ENCODE data around the gene HS3ST6.
"Not testable (repeated sequence)": the region's sequence is repeated elsewhere in the genome, so short reads cannot be mapped to it uniquely, and the experiment has no call there.

HS3ST6 gene

GRCh38 chr16:1903845-1904840, 14.1 kb downstream of the HS3ST6 start:
- DNase-seq (ENCODE audit: low spot score), result no peak
- in situ Hi-C loops (cut with MboI; ENCODE audit: low pct_unique_long_range_greater_than_20kb, low sequenced_read_pairs, unreplicated experiment), result no loop called here
- no peak for TF ChIP-seq CTCF (IDR thresholded peaks at IDR 0.05; ENCODE audit: extremely low read depth, insufficient read depth, missing control alignments)

GRCh38 chr16:1903220-1903574, 15.0 kb downstream of the HS3ST6 start:
- in situ Hi-C loops (cut with MboI; ENCODE audit: low pct_unique_long_range_greater_than_20kb, low sequenced_read_pairs, unreplicated experiment), result no loop called here
- no peak for TF ChIP-seq CTCF (IDR thresholded peaks at IDR 0.05; ENCODE audit: extremely low read depth, insufficient read depth, missing control alignments)
- DNase-seq (ENCODE audit: low spot score), result no peak

- in situ Hi-C loops (cut with MboI; ENCODE audit: low pct_unique_long_range_greater_than_20kb, low sequenced_read_pairs, unreplicated experiment), result no loop called here
- no peak for TF ChIP-seq CTCF (IDR thresholded peaks at IDR 0.05; ENCODE audit: extremely low read depth, insufficient read depth, missing control alignments)
- DNase-seq (ENCODE audit: low spot score), result no peak
Observed at GRCh38 chr16:1902547-1903219, 15.5 kb downstream of the HS3ST6 start.

GRCh38 chr16:1900452-1900774, 17.8 kb downstream of the HS3ST6 start:
- no peak for DNase-seq (ENCODE audit: low spot score)
- in situ Hi-C loops (cut with MboI; ENCODE audit: low pct_unique_long_range_greater_than_20kb, low sequenced_read_pairs, unreplicated experiment), result no loop called here
- no peak for TF ChIP-seq CTCF (IDR thresholded peaks at IDR 0.05; ENCODE audit: extremely low read depth, insufficient read depth, missing control alignments)

GRCh38 chr16:1899641-1900451, 18.4 kb downstream of the HS3ST6 start:
- no peak for TF ChIP-seq CTCF (IDR thresholded peaks at IDR 0.05; ENCODE audit: extremely low read depth, insufficient read depth, missing control alignments)
- in situ Hi-C loops (cut with MboI; ENCODE audit: low pct_unique_long_range_greater_than_20kb, low sequenced_read_pairs, unreplicated experiment), result no loop called here
- DNase-seq (ENCODE audit: low spot score), result no peak

GRCh38 chr16:1897692-1898091, 20.5 kb downstream of the HS3ST6 start:
- in situ Hi-C loops (cut with MboI; ENCODE audit: low pct_unique_long_range_greater_than_20kb, low sequenced_read_pairs, unreplicated experiment); DNase-seq (ENCODE audit: low spot score): not testable (repeated sequence)
